ENCODE results near the gene KCNJ10.

GRCh38 chr1:160069460-160070231 lies at the start of gene KCNJ10:
- TF ChIP-seq, protein P1, sequence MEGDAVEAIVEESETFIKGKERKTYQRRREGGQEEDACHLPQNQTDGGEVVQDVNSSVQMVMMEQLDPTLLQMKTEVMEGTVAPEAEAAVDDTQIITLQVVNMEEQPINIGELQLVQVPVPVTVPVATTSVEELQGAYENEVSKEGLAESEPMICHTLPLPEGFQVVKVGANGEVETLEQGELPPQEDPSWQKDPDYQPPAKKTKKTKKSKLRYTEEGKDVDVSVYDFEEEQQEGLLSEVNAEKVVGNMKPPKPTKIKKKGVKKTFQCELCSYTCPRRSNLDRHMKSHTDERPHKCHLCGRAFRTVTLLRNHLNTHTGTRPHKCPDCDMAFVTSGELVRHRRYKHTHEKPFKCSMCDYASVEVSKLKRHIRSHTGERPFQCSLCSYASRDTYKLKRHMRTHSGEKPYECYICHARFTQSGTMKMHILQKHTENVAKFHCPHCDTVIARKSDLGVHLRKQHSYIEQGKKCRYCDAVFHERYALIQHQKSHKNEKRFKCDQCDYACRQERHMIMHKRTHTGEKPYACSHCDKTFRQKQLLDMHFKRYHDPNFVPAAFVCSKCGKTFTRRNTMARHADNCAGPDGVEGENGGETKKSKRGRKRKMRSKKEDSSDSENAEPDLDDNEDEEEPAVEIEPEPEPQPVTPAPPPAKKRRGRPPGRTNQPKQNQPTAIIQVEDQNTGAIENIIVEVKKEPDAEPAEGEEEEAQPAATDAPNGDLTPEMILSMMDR (IDR thresholded peaks at IDR 0.05; ENCODE audit: insufficient read depth, low read length) = no peak
- TF ChIP-seq POLR2AphosphoS5 (IDR thresholded peaks at IDR 0.05; ENCODE audit: low read depth) = no peak
- TF ChIP-seq, protein P2, sequence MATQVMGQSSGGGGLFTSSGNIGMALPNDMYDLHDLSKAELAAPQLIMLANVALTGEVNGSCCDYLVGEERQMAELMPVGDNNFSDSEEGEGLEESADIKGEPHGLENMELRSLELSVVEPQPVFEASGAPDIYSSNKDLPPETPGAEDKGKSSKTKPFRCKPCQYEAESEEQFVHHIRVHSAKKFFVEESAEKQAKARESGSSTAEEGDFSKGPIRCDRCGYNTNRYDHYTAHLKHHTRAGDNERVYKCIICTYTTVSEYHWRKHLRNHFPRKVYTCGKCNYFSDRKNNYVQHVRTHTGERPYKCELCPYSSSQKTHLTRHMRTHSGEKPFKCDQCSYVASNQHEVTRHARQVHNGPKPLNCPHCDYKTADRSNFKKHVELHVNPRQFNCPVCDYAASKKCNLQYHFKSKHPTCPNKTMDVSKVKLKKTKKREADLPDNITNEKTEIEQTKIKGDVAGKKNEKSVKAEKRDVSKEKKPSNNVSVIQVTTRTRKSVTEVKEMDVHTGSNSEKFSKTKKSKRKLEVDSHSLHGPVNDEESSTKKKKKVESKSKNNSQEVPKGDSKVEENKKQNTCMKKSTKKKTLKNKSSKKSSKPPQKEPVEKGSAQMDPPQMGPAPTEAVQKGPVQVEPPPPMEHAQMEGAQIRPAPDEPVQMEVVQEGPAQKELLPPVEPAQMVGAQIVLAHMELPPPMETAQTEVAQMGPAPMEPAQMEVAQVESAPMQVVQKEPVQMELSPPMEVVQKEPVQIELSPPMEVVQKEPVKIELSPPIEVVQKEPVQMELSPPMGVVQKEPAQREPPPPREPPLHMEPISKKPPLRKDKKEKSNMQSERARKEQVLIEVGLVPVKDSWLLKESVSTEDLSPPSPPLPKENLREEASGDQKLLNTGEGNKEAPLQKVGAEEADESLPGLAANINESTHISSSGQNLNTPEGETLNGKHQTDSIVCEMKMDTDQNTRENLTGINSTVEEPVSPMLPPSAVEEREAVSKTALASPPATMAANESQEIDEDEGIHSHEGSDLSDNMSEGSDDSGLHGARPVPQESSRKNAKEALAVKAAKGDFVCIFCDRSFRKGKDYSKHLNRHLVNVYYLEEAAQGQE (IDR thresholded peaks at IDR 0.05; ENCODE audit: insufficient replicate concordance, low read depth) = no peak
